CMK (cell line): ENCODE measurements around the gene MS4A10.
"Not testable (repeated sequence)": the region's sequence is repeated elsewhere in the genome, so short reads cannot be mapped to it uniquely, and the experiment has no call there.

Experiments
- DNase-seq: peaks from one replicate; pipeline ENCODE4 v3.0.0-alpha.2; 2010; ENCODE audit warnings: low read depth

Gene MS4A10

GRCh38 chr11:60785136-60785535 is at the start of gene MS4A10:
MS4A10 (plus strand) TSS chr11:60785333; CDS start chr11:60790336, 5,003 bp downstream.
- no peak for DNase-seq

GRCh38 chr11:60739114-60739513 is 46.0 kb upstream of the MS4A10 start:
- no peak for DNase-seq

- DNase-seq = no peak
These were observed 44.6 kb upstream of the MS4A10 start for GRCh38 chr11:60740573-60740972.

GRCh38 chr11:60741421-60741820 is 43.7 kb upstream of the MS4A10 start:
- no peak for DNase-seq

- DNase-seq = no peak
These were observed 42.1 kb upstream of the MS4A10 start for GRCh38 chr11:60743058-60743457.

GRCh38 chr11:60744114-60744513 is 41.0 kb upstream of the MS4A10 start:
- DNase-seq = no peak

GRCh38 chr11:60747359-60747873 is 37.7 kb upstream of the MS4A10 start:
- no peak for DNase-seq

- DNase-seq = no peak
These were observed 36.9 kb upstream of the MS4A10 start for GRCh38 chr11:60748225-60748624.

GRCh38 chr11:60748821-60749220 is 36.3 kb upstream of the MS4A10 start:
- DNase-seq = no peak

- DNase-seq = no peak
These were observed 34.2 kb upstream of the MS4A10 start for GRCh38 chr11:60750911-60751310.

GRCh38 chr11:60753309-60753708 is 31.8 kb upstream of the MS4A10 start:
- DNase-seq = no peak

- no peak for DNase-seq
These were observed 30.2 kb upstream of the MS4A10 start for GRCh38 chr11:60754887-60755286.

GRCh38 chr11:60756307-60757032 is 28.7 kb upstream of the MS4A10 start, which contains the start of gene MS4A15:
MS4A15 (plus strand) TSS chr11:60756867; CDS start chr11:60763734, 6,867 bp downstream.
- no peak for DNase-seq

- DNase-seq = no peak
These were observed 27.8 kb upstream of the MS4A10 start for GRCh38 chr11:60757231-60757800.

- not testable (repeated sequence) for DNase-seq
These were observed 26.5 kb upstream of the MS4A10 start for GRCh38 chr11:60758671-60759070.

- not testable (repeated sequence) for DNase-seq
These were observed 25.5 kb upstream of the MS4A10 start for GRCh38 chr11:60759438-60760225.

GRCh38 chr11:60761436-60762190 is 23.5 kb upstream of the MS4A10 start:
- DNase-seq = no peak

- no peak for DNase-seq
These were observed 22.1 kb upstream of the MS4A10 start for GRCh38 chr11:60762851-60763691.

- DNase-seq = no peak
These were observed 21.3 kb upstream of the MS4A10 start for GRCh38 chr11:60763692-60764369.

- no peak for DNase-seq
These were observed 20.3 kb upstream of the MS4A10 start for GRCh38 chr11:60764879-60765278.
